BJ (cell line): ENCODE results near the gene SAYSD1. TPM values are rescaled to one million over a fixed set of nuclear protein-coding genes. Genes with fewer than 3 reads are reported as not detected.
"Not testable (repeated sequence)": the region's sequence is repeated elsewhere in the genome, so short reads cannot be mapped to it uniquely, and the experiment has no call there.

Experiments
- CTCF ChIA-PET: fragments of 350-600 bp; formaldehyde crosslinking; extraction: SDS; loops from one replicate; lab custom pipeline; 2021; ENCODE audit warnings: antibody characterized with exemption, inconsistent platforms; lab: Yijun Ruan, JAX
- POLR2A ChIA-PET: fragments of 300-600 bp; sonication (Branson Sonifier 250); formaldehyde crosslinking; extraction: SDS; loops from one replicate; lab custom pipeline; 2021; ENCODE audit warnings: antibody characterized with exemption; lab: Charles Lee
- DNase-seq: peaks from one replicate; pipeline ENCODE4 v3.0.0-alpha.2; 2011; ENCODE audit warnings: low read depth
- H3K27me3 ChIP-seq: 2 replicates; pipeline ENCODE4 v1.6.0; 2011; ENCODE audit warnings: low read length; ENCODE audit not compliant: control insufficient read depth, insufficient read depth
- H3K36me3 ChIP-seq: 2 replicates; pipeline ENCODE4 v1.5.1; 2011; ENCODE audit warnings: low read length; ENCODE audit not compliant: control insufficient read depth, insufficient read depth
- H3K4me3 ChIP-seq: 2 replicates; pipeline ENCODE4 v1.5.1; 2011; ENCODE audit warnings: low read depth, mild to moderate bottlenecking, control low read depth, low read length
- CTCF ChIP-seq: IDR thresholded peaks from 2 replicates; pipeline ENCODE4 v1.5.1; 2011; ENCODE audit warnings: low read depth, mild to moderate bottlenecking, control low read depth, inconsistent platforms, low read length, moderate library complexity; ENCODE audit not compliant: insufficient read depth
- polyA plus RNA-seq: library from polyadenylated mRNA; depleted of rRNA; stranded (reverse); fragments of >200 nt; gene quantifications from 2 replicates; pipeline ENCODE4 v1.2.3, GENCODE V29; 2011

Gene SAYSD1
- polyA plus RNA-seq, 1 experiment = 9.7 TPM

- Histone ChIP-seq H3K4me3 (no peak overlapping the region), H3K36me3 (no peaks in the 10 kb centered on the region), H3K27me3 (no peaks in the 10 kb centered on the region)
- ChIA-PET POLR2A (no interaction called here), CTCF (interaction anchor here (0.6 to 1.4 kb wide), 3 partner anchors 14 to 166 kb away, joined by 3 to 4 read pairs (median 3); no protein-coding TSS in a partner anchor)
- no peak for DNase-seq
- TF ChIP-seq CTCF = no peak
Observed at GRCh38 chr6:39137245-39137644, 22.3 kb upstream of the SAYSD1 start.

GRCh38 chr6:39136207-39136606 is 21.2 kb upstream of the SAYSD1 start:
- H3K36me3 ChIP-seq, DNase-seq, H3K4me3 ChIP-seq, POLR2A ChIA-PET, H3K27me3 ChIP-seq: not testable (repeated sequence)
- CTCF ChIA-PET = interaction anchor here (1.0 kb wide), 1 partner anchor 13 kb away, joined by 3 read pairs; no protein-coding TSS in a partner anchor

GRCh38 chr6:39134761-39135160 is 19.8 kb upstream of the SAYSD1 start:
- CTCF ChIA-PET, H3K4me3 ChIP-seq, DNase-seq, H3K27me3 ChIP-seq, H3K36me3 ChIP-seq, POLR2A ChIA-PET: not testable (repeated sequence)

- DNase-seq = no peak
- no peaks in the 10 kb centered on the region for H3K27me3 ChIP-seq
- ChIA-PET POLR2A (no interaction called here), CTCF (no interaction called here)
- no peaks in the 10 kb centered on the region for H3K36me3 ChIP-seq
- no peak for TF ChIP-seq CTCF
- no peak overlapping the region for H3K4me3 ChIP-seq
Observed at GRCh38 chr6:39130691-39131090, 15.7 kb upstream of the SAYSD1 start.

- Histone ChIP-seq H3K4me3 (no peak overlapping the region), H3K27me3 (no peaks in the 10 kb centered on the region), H3K36me3 (no peaks in the 10 kb centered on the region)
- POLR2A ChIA-PET = no interaction called here
- no peak for TF ChIP-seq CTCF
- DNase-seq = no peak
- CTCF ChIA-PET = interaction anchor here (1.0 kb wide), 1 partner anchor 27 kb away, joined by 3 read pairs; no protein-coding TSS in a partner anchor
Observed at GRCh38 chr6:39128832-39129231, 13.8 kb upstream of the SAYSD1 start.

- no peak for DNase-seq
- CTCF ChIA-PET = interaction anchor here (1.0 to 1.7 kb wide), 3 partner anchors 9 to 27 kb away, joined by 3 to 5 read pairs (median 3); no protein-coding TSS in a partner anchor
Observed at GRCh38 chr6:39128106-39128505, 13.1 kb upstream of the SAYSD1 start.

More at GRCh38 chr6:39128106-39128505, 13.1 kb upstream of the SAYSD1 start:
- Histone ChIP-seq H3K4me3 (no peak overlapping the region), H3K36me3 (no peaks in the 10 kb centered on the region), H3K27me3 (no peaks in the 10 kb centered on the region)
- POLR2A ChIA-PET = no interaction called here
- no peak for TF ChIP-seq CTCF
